CD4-positive, alpha-beta memory T cell (primary cell): ENCODE results near the gene UBE2H. TPM values are rescaled to one million over a fixed set of nuclear protein-coding genes. Genes with fewer than 3 reads are reported as not detected.

ENCODE experiments used
- polyA plus RNA-seq, 2 donors: library from polyadenylated mRNA; unstranded; fragments of 300-500 nt; fragmentation: Illumina TruSeq; gene quantifications; one replicate each; pipeline ENCODE4 v1.2.3, GENCODE V29; 2021
- total RNA-seq, 2 experiments: library from RNA; stranded (reverse); gene quantifications; one replicate each; pipeline ENCODE4 v1.2.3, GENCODE V29; 2021

Gene UBE2H
- total and polyA plus RNA-seq, 4 experiments from 2014 or later, result 42.6 to 56.6 (median 44.8) TPM

Other genes starting within 250 kb of the UBE2H start
- gene ZC3HC1, start 98.4 kb upstream of the UBE2H start, total RNA-seq, result 10 to 100 TPM; 14.0 to 17.2 TPM
- gene ZC3HC1, start 98.4 kb upstream of the UBE2H start, polyA plus RNA-seq, result 10 to 100 TPM; 12.9 to 16.4 TPM
- 10 to 100 TPM; 21.4 to 22.3 TPM for gene KLHDC10, start 117.6 kb upstream of the UBE2H start, total RNA-seq
- 1 to 10 TPM in 1 of 2 donors, under 1 TPM in 1; 0.46 to 2.1 TPM for gene KLHDC10, start 117.6 kb upstream of the UBE2H start, polyA plus RNA-seq